Measurements from ENCODE around the gene CNIH2.
"Not testable (repeated sequence)": the region's sequence is repeated elsewhere in the genome, so short reads cannot be mapped to it uniquely, and the experiment has no call there.

CNIH2 gene

DNA sequence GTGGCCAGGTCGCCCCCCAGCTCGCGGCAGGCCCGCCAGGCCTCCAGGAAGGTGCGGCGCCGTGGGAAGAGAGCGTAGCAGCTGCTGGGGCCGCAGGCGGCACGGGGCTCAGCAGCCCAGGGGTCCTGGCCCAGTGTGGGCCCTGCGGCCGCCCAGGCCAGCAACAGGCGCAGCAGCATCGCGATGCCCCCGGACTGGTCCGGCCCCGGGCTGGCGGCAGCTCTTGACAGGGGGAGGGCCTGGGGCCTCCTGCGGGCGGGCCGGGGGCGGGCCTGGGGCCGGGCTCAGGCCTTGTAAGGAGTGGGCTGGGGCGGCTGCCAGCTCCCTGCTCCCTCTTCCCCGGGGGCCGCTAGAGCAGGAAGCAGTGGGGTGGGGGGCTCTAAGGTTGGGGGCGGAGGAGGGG lies 38.9 kb downstream of the CNIH2 start, which contains the start of gene CD248:
CD248 (minus strand) TSS at position 196 of the 403 bp plus-strand sequence; CDS start at position 179, 17 bp downstream.
- no peak for DNase-seq

- no peak for DNase-seq
Measured at GRCh38 chr11:66317322-66317722, 39.3 kb downstream of the CNIH2 start.

GRCh38 chr11:66317723-66318599 lies 40.0 kb downstream of the CNIH2 start:
- peak; percentile 71 for DNase-seq

GRCh38 chr11:66318600-66318970 lies 40.6 kb downstream of the CNIH2 start:
- no peak for DNase-seq

DNA sequence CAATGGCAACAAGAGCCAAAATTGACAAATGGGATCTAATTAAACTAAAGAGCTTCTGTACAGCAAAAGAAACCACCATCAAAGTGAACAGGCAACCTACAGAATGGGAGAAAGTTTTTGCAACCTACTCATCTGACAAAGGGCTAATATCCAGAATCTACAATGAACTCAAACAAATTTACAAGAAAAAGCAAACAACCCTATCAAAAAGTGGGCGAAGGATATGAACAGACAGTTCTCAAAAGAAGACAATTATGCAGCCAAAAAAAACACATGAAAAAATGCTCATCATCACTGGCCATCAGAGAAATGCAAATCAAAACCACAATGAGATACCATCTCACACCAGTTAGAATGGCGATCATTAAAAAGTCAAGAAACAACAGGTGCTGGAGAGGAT lies 42.3 kb downstream of the CNIH2 start:
- not testable (repeated sequence) for DNase-seq

DNA sequence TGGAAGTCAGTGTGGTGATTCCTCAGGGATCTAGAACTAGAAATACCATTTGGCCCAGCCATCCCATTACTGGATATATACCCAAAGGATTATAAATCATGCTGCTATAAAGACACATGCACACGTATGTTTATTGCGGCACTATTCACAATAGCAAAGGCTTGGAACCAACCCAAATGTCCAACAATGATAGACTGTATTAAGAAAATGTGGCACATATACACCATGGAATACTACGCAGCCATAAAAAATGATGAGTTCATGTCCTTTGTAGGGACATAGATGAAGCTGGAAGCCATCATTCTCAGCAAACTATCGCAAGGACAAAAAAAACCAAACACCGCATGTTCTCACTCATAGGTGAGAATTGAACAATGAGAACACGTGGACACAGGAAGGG lies 42.8 kb downstream of the CNIH2 start:
- not testable (repeated sequence) for DNase-seq

GRCh38 chr11:66321606-66322005 lies 43.6 kb downstream of the CNIH2 start:
- no peak for DNase-seq

GRCh38 chr11:66322732-66323427 lies 44.9 kb downstream of the CNIH2 start:
- DNase-seq, result no peak

- DNase-seq, result no peak
Measured at GRCh38 chr11:66323684-66324083, 45.7 kb downstream of the CNIH2 start.

DNA sequence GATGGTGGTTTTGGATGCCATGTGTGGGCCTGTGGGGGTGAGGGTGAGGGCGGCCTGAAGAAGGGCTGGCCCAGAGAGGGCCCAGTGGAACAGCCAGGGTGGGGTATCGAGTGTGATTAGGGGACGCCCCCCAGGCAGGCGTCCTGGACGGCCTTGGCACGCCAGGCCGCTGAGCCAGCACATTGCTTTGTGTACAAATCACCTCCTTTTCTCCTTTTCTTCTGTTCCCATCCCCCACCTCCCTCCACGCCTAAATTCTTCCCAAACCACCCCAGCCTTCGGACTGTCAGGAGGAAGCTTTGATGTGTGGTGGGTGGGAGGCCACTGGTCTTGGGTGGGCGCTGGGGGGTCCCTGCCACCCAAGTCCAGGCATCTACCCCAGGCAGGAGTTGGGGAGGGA lies 46.7 kb downstream of the CNIH2 start:
- no peak for DNase-seq

- DNase-seq, result no peak
Measured at GRCh38 chr11:66325263-66325671, 47.3 kb downstream of the CNIH2 start.

GRCh38 chr11:66326261-66327111 lies 48.5 kb downstream of the CNIH2 start:
- peak; percentile 36 for DNase-seq

DNA sequence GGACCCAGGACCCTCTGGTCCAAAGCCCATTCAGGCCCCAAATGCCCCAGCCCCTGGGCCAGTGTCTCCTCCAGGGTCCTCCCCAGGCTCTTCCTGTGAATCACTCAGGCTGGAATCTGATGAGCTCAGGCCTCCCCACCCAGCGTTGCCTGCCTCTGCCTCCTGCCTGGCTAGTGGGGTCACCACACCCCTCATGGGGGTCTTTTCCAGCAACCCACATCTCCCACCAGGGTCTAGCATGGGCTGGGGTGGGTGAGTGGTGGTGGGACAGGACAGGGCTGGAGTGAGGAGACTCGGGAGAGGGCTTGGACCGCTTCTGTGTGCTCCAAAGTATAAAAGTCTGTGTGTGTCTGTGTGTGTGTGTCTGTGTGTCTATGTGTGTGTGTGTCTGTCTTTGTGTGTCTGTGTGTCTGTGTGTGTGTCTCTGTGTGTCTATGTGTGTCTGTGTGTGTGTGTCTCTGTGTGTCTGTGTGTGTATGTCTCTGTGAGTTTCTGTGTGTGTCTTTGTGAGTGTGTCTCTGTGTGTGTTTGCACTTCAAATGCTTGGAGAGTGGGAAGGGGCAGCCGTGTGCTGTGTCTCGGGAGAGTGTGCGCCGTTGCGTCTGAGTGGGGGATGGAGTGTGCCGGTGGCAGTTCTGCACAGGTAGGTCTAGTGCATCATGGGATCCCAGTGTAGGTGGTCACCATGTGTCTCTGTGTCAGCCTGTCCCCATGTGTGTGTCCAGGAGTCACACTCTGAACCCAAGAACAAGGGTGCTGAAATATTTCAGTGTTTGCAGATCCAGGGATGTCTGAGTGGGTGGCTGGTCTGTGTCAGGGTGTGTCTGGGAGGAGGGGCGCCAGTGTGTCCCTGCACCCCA lies 49.4 kb downstream of the CNIH2 start:
- no peak for DNase-seq

GRCh38 chr11:66328031-66328301 lies 50.0 kb downstream of the CNIH2 start:
- DNase-seq, result peak; percentile 68

- DNase-seq, result peak; percentile 66
Measured at GRCh38 chr11:66328302-66329144, 50.5 kb downstream of the CNIH2 start.

DNA sequence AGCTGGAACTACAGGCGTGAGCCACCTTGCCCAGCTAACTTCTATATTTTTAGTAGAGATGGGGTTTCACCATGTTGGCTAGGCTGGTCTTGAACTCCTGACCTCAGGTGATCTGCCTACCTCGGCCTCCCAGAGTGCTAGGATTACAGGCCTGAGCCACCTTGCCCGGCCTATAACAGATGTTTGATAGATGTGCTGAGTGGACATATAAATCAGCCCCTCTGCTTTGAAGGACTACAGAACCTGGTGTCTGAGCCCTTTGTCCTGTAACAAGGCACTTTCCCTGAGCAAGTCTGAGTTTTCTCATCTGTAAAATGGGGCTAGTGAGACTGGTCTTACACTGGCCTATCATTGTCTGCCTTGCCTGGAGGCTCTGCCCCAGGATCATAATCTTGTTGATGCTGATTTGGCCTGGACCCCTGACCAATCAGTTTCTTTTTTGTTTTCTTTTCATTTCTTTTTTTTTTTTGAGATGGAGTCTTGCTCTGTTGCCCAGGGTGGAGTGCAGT lies 51.2 kb downstream of the CNIH2 start:
- no peak for DNase-seq

DNA sequence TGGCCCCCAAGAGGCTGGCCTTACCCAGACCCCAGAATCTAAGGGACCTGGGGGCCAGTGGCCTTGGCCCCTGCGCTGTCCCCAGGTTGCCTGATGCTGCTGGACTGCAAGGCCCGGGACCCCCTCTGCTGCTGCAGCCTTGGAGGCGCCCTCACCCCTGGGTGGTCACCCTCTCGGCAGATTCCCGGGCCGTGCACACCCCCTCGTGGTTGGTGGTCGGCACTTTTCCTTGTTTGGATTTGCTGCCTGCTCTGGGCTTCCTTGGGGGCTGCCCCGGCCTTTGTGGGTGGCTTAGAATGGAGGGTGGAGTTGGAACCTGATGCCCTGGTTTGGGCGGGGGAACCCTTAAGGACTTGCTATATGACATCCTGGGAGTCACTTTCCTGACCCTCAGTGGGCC lies 53.0 kb downstream of the CNIH2 start:
- no peak for DNase-seq

GRCh38 chr11:66331542-66332370 lies 53.8 kb downstream of the CNIH2 start:
- no peak for DNase-seq

DNA sequence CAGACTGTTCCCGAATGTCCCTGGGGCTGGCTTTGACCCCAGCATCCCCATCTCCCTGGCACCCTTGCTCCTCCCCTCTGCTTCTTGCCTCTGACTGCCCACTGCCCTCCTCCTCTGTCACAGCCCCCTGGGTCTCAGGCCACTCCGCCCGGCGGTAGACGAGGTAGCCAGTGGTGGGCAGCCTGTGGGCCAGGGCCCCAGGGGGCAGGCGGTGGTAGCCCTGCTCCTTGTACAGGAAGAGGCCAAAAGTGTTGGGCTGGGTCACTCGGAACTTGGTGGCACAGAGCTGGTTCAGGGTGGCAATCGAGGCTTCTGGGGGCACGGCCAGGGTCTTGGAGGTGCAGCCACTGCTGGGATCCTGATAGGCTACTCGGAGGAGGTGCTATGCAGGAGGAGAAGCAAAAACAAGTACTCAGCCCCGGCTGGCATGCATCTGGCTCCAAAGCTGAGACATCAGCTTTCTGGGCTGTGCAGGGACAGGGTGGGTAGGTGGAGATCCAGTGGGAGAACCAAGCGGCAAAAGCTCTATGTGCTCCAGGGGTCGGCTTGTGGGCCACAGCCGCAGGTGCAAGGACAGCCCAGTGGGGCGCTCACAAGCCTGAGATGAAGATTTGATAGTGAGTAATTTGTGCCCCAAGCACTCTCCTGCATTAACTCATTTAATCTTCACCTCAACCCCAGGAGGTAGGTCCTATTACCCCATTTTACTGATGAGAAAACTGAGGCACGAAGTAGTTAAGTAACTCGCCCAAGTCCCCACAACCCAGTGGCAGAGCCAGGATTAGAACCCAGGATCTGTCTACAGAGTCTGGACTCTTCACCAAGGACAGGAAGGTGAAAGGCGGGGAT lies 54.6 kb downstream of the CNIH2 start:
- no peak for DNase-seq

Measured in NK-92 treated with Interleukin-12 subunit alpha and Interleukin-12 subunit beta, amount 100 ng/mL, for 24 hours (cell line).